Smooth muscle cell (in vitro differentiated cells): ENCODE measurements around the gene KCTD10. TPM values are rescaled to one million over a fixed set of nuclear protein-coding genes. Genes with fewer than 3 reads are reported as not detected.

Source experiments
- DNase-seq: peaks from one replicate; lab custom pipeline; 2025; ENCODE audit not compliant: unreplicated experiment; lab: John Stamatoyannopoulos, UW
- H2AFZ ChIP-seq: fragments of 200-600 bp; sonication (generic); 2 replicates; pipeline ENCODE4 v1.6.0; 2016; ENCODE audit warnings: antibody characterized with exemption, low read depth, mild to moderate bottlenecking
- H3F3A ChIP-seq: fragments of 200-600 bp; sonication (generic); 2 replicates; pipeline ENCODE4 v1.6.0; 2017; ENCODE audit warnings: antibody characterized with exemption, low read depth
- H3K27ac ChIP-seq: fragments of 200-600 bp; sonication (generic); 2 replicates; pipeline ENCODE4 v1.5.1; 2016; ENCODE audit warnings: low read depth, mild to moderate bottlenecking
- H3K27me3 ChIP-seq: fragments of 200-600 bp; sonication (generic); 2 replicates; pipeline ENCODE4 v1.6.1; 2016; ENCODE audit warnings: low read depth, mild to moderate bottlenecking
- H3K36me3 ChIP-seq: fragments of 200-600 bp; sonication (generic); 2 replicates; pipeline ENCODE4 v1.5.1; 2016; ENCODE audit warnings: low read depth
- H3K4me1 ChIP-seq: fragments of 200-600 bp; sonication (generic); 2 replicates; pipeline ENCODE4 v1.5.1; 2016; ENCODE audit warnings: low read depth
- H3K4me2 ChIP-seq: fragments of 200-600 bp; sonication (generic); 2 replicates; pipeline ENCODE4 v1.6.0; 2016; ENCODE audit warnings: mild to moderate bottlenecking
- H3K4me3 ChIP-seq: fragments of 200-600 bp; sonication (generic); 2 replicates; pipeline ENCODE4 v1.5.1; 2016; ENCODE audit warnings: mild to moderate bottlenecking
- H3K79me2 ChIP-seq: fragments of 200-600 bp; sonication (generic); 2 replicates; pipeline ENCODE4 v1.6.0; 2016; ENCODE audit warnings: low read depth, mild to moderate bottlenecking
- H3K9ac ChIP-seq: fragments of 200-600 bp; sonication (generic); 2 replicates; pipeline ENCODE4 v1.6.0; 2016; ENCODE audit warnings: low read depth
- H3K9me3 ChIP-seq: fragments of 200-600 bp; sonication (generic); replicated peaks from 2 replicates; pipeline ENCODE4 v1.5.1; 2016; ENCODE audit warnings: low read depth
- H4K20me1 ChIP-seq: fragments of 200-600 bp; sonication (generic); 2 replicates; pipeline ENCODE4 v1.6.0; 2016; ENCODE audit warnings: low read depth
- CTCF ChIP-seq: fragments of 200-600 bp; sonication (generic); IDR thresholded peaks from 2 replicates; pipeline ENCODE4 v1.5.1; 2017; ENCODE audit warnings: borderline replicate concordance, mild to moderate bottlenecking, antibody characterized with exemption; ENCODE audit not compliant: insufficient read depth, poor library complexity, severe bottlenecking
- WGBS: methylation state at CpG from one replicate; pipeline ENCODE4 v1.1.7; 2016; ENCODE audit warnings: low lambda C conversion rate; 5-methylcytosine and 5-hydroxymethylcytosine counted together
- polyA plus RNA-seq: library from polyadenylated mRNA; unstranded; fragments of >200 nt; fragmentation: Nextera tagmentation; extraction: Ambion mirVana; gene quantifications from 2 replicates; pipeline ENCODE4 v1.2.1, GENCODE V29; 2016
- total RNA-seq: library from RNA; depleted of rRNA; stranded (reverse); fragments of >200 nt; gene quantifications from 2 replicates; pipeline ENCODE4 v1.2.3, GENCODE V29; 2014

The KCTD10 gene
- total and polyA plus RNA-seq, 2 experiments from 2014 or later: 79.6 to 89.7 TPM

- Histone ChIP-seq H3K9ac (no peak overlapping the region), H3K4me1 (no peaks in the 10 kb centered on the region), H3K4me2 (no peak overlapping the region), H2AFZ (no peak overlapping the region), H4K20me1 (no peaks in the 10 kb centered on the region), H3F3A (no peaks in the 10 kb centered on the region), H3K4me3 (no peak overlapping the region), H3K9me3 (no peaks in the 10 kb centered on the region), H3K27ac (no peak overlapping the region), H3K27me3 (no peaks in the 10 kb centered on the region), H3K79me2 (no peaks in the 10 kb centered on the region), H3K36me3 (peaks cover 26% of the 10 kb centered on the region)
- no peak for TF ChIP-seq CTCF
- 69% methylated on average over 3 of the region's 3 CpGs for WGBS
- no peak for DNase-seq
These were observed 26.5 kb upstream of the KCTD10 start for GRCh38 chr12:109503611-109504010.

GRCh38 chr12:109502332-109502731 lies 25.2 kb upstream of the KCTD10 start:
- Histone ChIP-seq H3K9me3 (no peaks in the 10 kb centered on the region), H3K36me3 (peaks cover 23% of the 10 kb centered on the region), H3K4me3 (no peak overlapping the region), H4K20me1 (no peaks in the 10 kb centered on the region), H3K27me3 (no peaks in the 10 kb centered on the region), H2AFZ (no peak overlapping the region), H3K9ac (no peak overlapping the region), H3K79me2 (no peaks in the 10 kb centered on the region), H3F3A (no peaks in the 10 kb centered on the region), H3K4me1 (no peaks in the 10 kb centered on the region), H3K4me2 (no peak overlapping the region), H3K27ac (no peak overlapping the region)
- no peak for TF ChIP-seq CTCF
- no peak for DNase-seq
- 100% methylated on average over 5 of the region's 5 CpGs for WGBS

- no peak for DNase-seq
- H3K27ac ChIP-seq: no peak overlapping the region
- no peaks in the 10 kb centered on the region for H4K20me1 ChIP-seq
- H3K9ac ChIP-seq: no peak overlapping the region
- no peak overlapping the region for H2AFZ ChIP-seq
- H3K36me3 ChIP-seq: peaks cover 23% of the 10 kb centered on the region
- H3K79me2 ChIP-seq: no peaks in the 10 kb centered on the region
- H3K4me1 ChIP-seq: no peaks in the 10 kb centered on the region
- no peak for TF ChIP-seq CTCF
- H3K4me2 ChIP-seq: no peak overlapping the region
- WGBS: 96% methylated on average over 6 of the region's 6 CpGs
- H3K4me3 ChIP-seq: no peak overlapping the region
- H3F3A ChIP-seq: no peaks in the 10 kb centered on the region
- no peaks in the 10 kb centered on the region for H3K9me3 ChIP-seq
- no peaks in the 10 kb centered on the region for H3K27me3 ChIP-seq
These were observed 24.2 kb upstream of the KCTD10 start for GRCh38 chr12:109501299-109501698.

- Histone ChIP-seq H3K9me3 (no peaks in the 10 kb centered on the region), H3K4me2 (no peak overlapping the region), H4K20me1 (no peaks in the 10 kb centered on the region), H3F3A (no peaks in the 10 kb centered on the region), H3K27ac (no peak overlapping the region), H3K36me3 (peaks cover 19% of the 10 kb centered on the region), H3K79me2 (no peaks in the 10 kb centered on the region), H3K27me3 (no peaks in the 10 kb centered on the region), H3K9ac (no peak overlapping the region), H3K4me1 (no peaks in the 10 kb centered on the region), H3K4me3 (no peak overlapping the region), H2AFZ (no peak overlapping the region)
- no peak for DNase-seq
- no peak for TF ChIP-seq CTCF
- 84% methylated on average over 9 of the region's 9 CpGs for WGBS
These were observed 23.5 kb upstream of the KCTD10 start for GRCh38 chr12:109500406-109501185.
